GM12892 (cell line): Measurements from ENCODE around the gene KIF6.

Experiments
- POLR2A ChIP-seq: IDR thresholded peaks from 2 replicates; pipeline ENCODE4 v1.6.1; 2011; ENCODE audit warnings: low read depth, low read length, control low read depth
- POLR2AphosphoS5 ChIP-seq: IDR thresholded peaks from 2 replicates; pipeline ENCODE4 v1.6.1; 2011; ENCODE audit warnings: low read depth, low read length, control low read depth

DNA sequence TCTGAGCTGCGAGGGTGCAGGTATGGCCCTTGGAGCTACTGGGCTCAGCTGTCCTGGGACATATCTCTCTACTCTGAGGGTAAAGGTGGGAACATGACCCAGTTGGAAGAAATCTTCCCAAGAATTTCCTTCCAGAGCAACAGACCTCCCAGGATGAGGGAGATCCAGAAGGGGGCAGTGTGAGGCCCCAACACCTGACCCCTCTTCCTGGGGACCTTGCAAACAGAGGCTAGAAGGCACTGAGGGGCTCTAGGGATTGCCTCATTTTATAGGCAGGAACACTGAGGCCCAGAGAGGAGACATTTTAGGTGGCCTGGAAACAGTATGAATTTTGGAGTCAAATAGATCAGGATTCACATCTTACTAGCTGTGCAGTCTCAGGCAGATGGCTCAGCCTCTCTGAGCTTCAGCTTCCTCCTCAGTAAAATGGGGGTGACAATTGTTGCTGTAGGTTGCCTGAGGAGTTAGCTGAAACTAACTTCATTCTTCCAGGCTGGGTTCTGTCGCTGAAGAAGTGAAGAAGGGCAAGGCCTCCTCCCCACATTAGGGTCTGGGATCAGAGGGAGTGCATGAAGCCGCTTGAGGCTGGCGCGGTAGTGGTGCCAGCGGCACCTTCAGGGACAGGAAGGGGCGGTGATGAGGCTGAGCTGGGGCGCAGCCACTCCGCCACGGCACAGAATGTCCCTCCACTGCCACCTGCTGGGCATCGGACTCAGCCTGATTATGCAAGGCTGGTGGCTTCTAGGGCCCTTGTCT lies 422.4 kb downstream of the KIF6 start:
- TF ChIP-seq POLR2A (no peak), POLR2AphosphoS5 (no peak)
